Esophagus squamous epithelium (tissue), 5 donors: ENCODE results near the gene ERCC6L2. TPM values are rescaled to one million over a fixed set of nuclear protein-coding genes. Genes with fewer than 3 reads are reported as not detected.

Source experiments
- DNase-seq: peaks from one replicate; lab custom pipeline; 2025; lab: John Stamatoyannopoulos, UW
- H3K27ac ChIP-seq, 4 donors: fragments of 200-600 bp; sonication (generic); one replicate each; pipeline ENCODE4 v1.5.1; 2016 to 2019; ENCODE audit warnings: mild to moderate bottlenecking in 1 of 4
- H3K27me3 ChIP-seq, 4 donors: fragments of 200-600 bp; sonication (generic); 1 replicate in 3 of 4; 2 replicates in 1 of 4; pipeline versions ENCODE4 v1.5.1 to v1.6.0; 2017 to 2021; ENCODE audit warnings: antibody characterized with exemption in 1 of 4
- H3K36me3 ChIP-seq, 3 donors: fragments of 200-600 bp; sonication (generic); one replicate each; pipeline ENCODE4 v1.5.1; 2016 to 2019
- H3K4me1 ChIP-seq, 3 donors: fragments of 200-600 bp; sonication (generic); one replicate each; pipeline ENCODE4 v1.5.1; 2017 to 2019
- H3K4me3 ChIP-seq, 4 donors: fragments of 200-600 bp; sonication (generic); 1 replicate in 3 of 4; 2 replicates in 1 of 4; pipeline ENCODE4 v1.5.1; 2016 to 2019; ENCODE audit warnings: mild to moderate bottlenecking in 2 of 4, moderate library complexity in 1 of 4
- H3K9me3 ChIP-seq, 3 donors: fragments of 200-600 bp; sonication (generic); one replicate each; pipeline ENCODE4 v1.5.1; 2016 to 2019
- CTCF ChIP-seq, 6 experiments: fragments of 450-650 bp in 4 of 6; fragments of 200-600 bp in 2 of 6; sonication (generic) in 2 of 6; IDR thresholded peaks; one replicate each; pipeline ENCODE4 v1.5.1; 2016 to 2019; ENCODE audit warnings: antibody characterized with exemption in 6 of 6, mild to moderate bottlenecking in 4 of 6, moderate library complexity in 4 of 6
- POLR2A ChIP-seq, 4 donors: fragments of 450-650 bp; IDR thresholded peaks; one replicate each; pipeline ENCODE4 v1.6.1; 2017; ENCODE audit warnings: antibody characterized with exemption in 4 of 4, mild to moderate bottlenecking in 4 of 4, moderate library complexity in 3 of 4
- WGBS, 2 donors: methylation state at CpG; one replicate each; pipeline ENCODE4 v1.1.5; 2018; 5-methylcytosine and 5-hydroxymethylcytosine counted together
- intact Hi-C: fragments of 100-400 bp; cut with DNase I; formaldehyde crosslinking; loops from one replicate; pipeline ENCODE4 v1.15.0; 2022
- total RNA-seq, 4 donors: library from RNA; depleted of rRNA; stranded (reverse); fragments of >200 nt; gene quantifications; one replicate each; pipeline ENCODE4 v1.1.0, GENCODE V29; 2016
- donor health status: DM: yes; HTN: yes; CAD: no.

The ERCC6L2 gene
- total RNA-seq, 4 donors from 2014 or later: 32.7 to 70.8 (median 34.0) TPM

GRCh38 chr9:95970317-95970716, 94.8 kb downstream of the ERCC6L2 start:
- Histone ChIP-seq H3K36me3 (peaks cover 0 to 47% (median 4%) of the 10 kb centered on the region in 3 donors), H3K27ac (no peak overlapping the region), H3K27me3 (no peaks in the 10 kb centered on the region), H3K4me1 (no peaks in the 10 kb centered on the region), H3K9me3 (no peaks in the 10 kb centered on the region), H3K4me3 (no peak overlapping the region)
- TF ChIP-seq POLR2A (IDR thresholded peaks at IDR 0.05): no peak
- TF ChIP-seq CTCF (IDR thresholded peaks at IDR 0.05): no peak
- DNase-seq: no peak
- intact Hi-C loops: no loop called here

- 76 to 78% methylated on average over 2 of the region's 2 CpGs for WGBS, 2 donors
- H3K27me3 ChIP-seq: no peaks in the 10 kb centered on the region
- H3K9me3 ChIP-seq: no peaks in the 10 kb centered on the region
- DNase-seq: no peak
- H3K36me3 ChIP-seq: peaks cover 0 to 47% (median 4%) of the 10 kb centered on the region in 3 donors
- no peak for TF ChIP-seq POLR2A (IDR thresholded peaks at IDR 0.05)
- intact Hi-C loops: no loop called here
- no peak overlapping the region for H3K4me3 ChIP-seq
- H3K4me1 ChIP-seq: no peaks in the 10 kb centered on the region
- H3K27ac ChIP-seq: no peak overlapping the region
Measured at GRCh38 chr9:95971815-95972214, 96.3 kb downstream of the ERCC6L2 start.

GRCh38 chr9:95974389-95974788, 98.9 kb downstream of the ERCC6L2 start:
- Histone ChIP-seq H3K27me3 (no peaks in the 10 kb centered on the region), H3K4me3 (no peak overlapping the region), H3K4me1 (no peaks in the 10 kb centered on the region), H3K36me3 (peaks cover 0 to 54% (median 4%) of the 10 kb centered on the region in 3 donors), H3K9me3 (no peaks in the 10 kb centered on the region), H3K27ac (no peak overlapping the region)
- TF ChIP-seq CTCF (IDR thresholded peaks at IDR 0.05): no peak
- TF ChIP-seq POLR2A (IDR thresholded peaks at IDR 0.05): no peak
- intact Hi-C loops: no loop called here
- DNase-seq: no peak
- 80 to 91% methylated on average over 1 of the region's 1 CpG for WGBS, 2 donors

GRCh38 chr9:95977371-95977770, 101.9 kb downstream of the ERCC6L2 start:
- H3K4me1 ChIP-seq: peaks cover 0 to 10% (median 3%) of the 10 kb centered on the region in 3 donors
- H3K36me3 ChIP-seq: peaks cover 0 to 35% (median under 1%) of the 10 kb centered on the region in 3 donors
- no peak overlapping the region for H3K27ac ChIP-seq
- no peaks in the 10 kb centered on the region for H3K27me3 ChIP-seq
- WGBS, 2 donors: 84 to 89% methylated on average over 1 of the region's 1 CpG
- no peak for TF ChIP-seq POLR2A (IDR thresholded peaks at IDR 0.05)
- no peak for TF ChIP-seq CTCF (IDR thresholded peaks at IDR 0.05)
- intact Hi-C loops: no loop called here
- H3K9me3 ChIP-seq: no peaks in the 10 kb centered on the region
- DNase-seq: no peak
- no peak overlapping the region for H3K4me3 ChIP-seq

- no peaks in the 10 kb centered on the region for H3K27me3 ChIP-seq
- H3K27ac ChIP-seq: no peak overlapping the region
- no peak for DNase-seq
- no peak overlapping the region for H3K4me3 ChIP-seq
- 87 to 88% methylated on average over 4 of the region's 4 CpGs for WGBS, 2 donors
- no peaks in the 10 kb centered on the region for H3K9me3 ChIP-seq
- TF ChIP-seq CTCF (IDR thresholded peaks at IDR 0.05): no peak
- peaks cover 0 to 28% (median 0%) of the 10 kb centered on the region in 3 donors for H3K36me3 ChIP-seq
- intact Hi-C loops: no loop called here
- peaks cover 0 to 11% (median 3%) of the 10 kb centered on the region in 3 donors for H3K4me1 ChIP-seq
Measured at GRCh38 chr9:95978106-95978505, 102.6 kb downstream of the ERCC6L2 start.

GRCh38 chr9:95979446-95979845, 104.0 kb downstream of the ERCC6L2 start:
- no peak for TF ChIP-seq CTCF (IDR thresholded peaks at IDR 0.05)
- TF ChIP-seq POLR2A (IDR thresholded peaks at IDR 0.05): no peak
- intact Hi-C loops: no loop called here

More at GRCh38 chr9:95979446-95979845, 104.0 kb downstream of the ERCC6L2 start:
- Histone ChIP-seq H3K36me3 (peaks cover 0 to 15% (median 0%) of the 10 kb centered on the region in 3 donors), H3K27me3 (no peaks in the 10 kb centered on the region), H3K27ac (no peak overlapping the region), H3K4me3 (no peak overlapping the region), H3K4me1 (peaks cover 0 to 11% (median 3%) of the 10 kb centered on the region in 3 donors), H3K9me3 (no peaks in the 10 kb centered on the region)
- no peak for DNase-seq
- 77 to 83% methylated on average over 4 of the region's 4 CpGs for WGBS, 2 donors
